Fibroblast of skin of back (primary cell): ENCODE data around the gene PPP1R3E. TPM values are rescaled to one million over a fixed set of nuclear protein-coding genes. Genes with fewer than 3 reads are reported as not detected.
"Not testable (repeated sequence)": the region's sequence is repeated elsewhere in the genome, so short reads cannot be mapped to it uniquely, and the experiment has no call there.

Experiments used
- DNase-seq: peaks from one replicate; pipeline ENCODE4 v3.0.0-alpha.2; 2013
- polyA plus RNA-seq, 2 experiments: library from polyadenylated mRNA; unstranded; fragments of 120-200 nt; gene quantifications; one replicate each; pipeline ENCODE4 v1.2.1, GENCODE V29; 2013; ENCODE audit not compliant: insufficient read length in 2 of 2

Gene PPP1R3E, protein sequence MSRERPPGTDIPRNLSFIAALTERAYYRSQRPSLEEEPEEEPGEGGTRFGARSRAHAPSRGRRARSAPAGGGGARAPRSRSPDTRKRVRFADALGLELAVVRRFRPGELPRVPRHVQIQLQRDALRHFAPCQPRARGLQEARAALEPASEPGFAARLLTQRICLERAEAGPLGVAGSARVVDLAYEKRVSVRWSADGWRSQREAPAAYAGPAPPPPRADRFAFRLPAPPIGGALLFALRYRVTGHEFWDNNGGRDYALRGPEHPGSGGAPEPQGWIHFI
- 3.5 TPM for polyA plus RNA-seq (2013, experiment 1 of 2; ENCODE audit: insufficient read length)
- 3.5 TPM for polyA plus RNA-seq (2013, experiment 2 of 2; ENCODE audit: insufficient read length)

DNA sequence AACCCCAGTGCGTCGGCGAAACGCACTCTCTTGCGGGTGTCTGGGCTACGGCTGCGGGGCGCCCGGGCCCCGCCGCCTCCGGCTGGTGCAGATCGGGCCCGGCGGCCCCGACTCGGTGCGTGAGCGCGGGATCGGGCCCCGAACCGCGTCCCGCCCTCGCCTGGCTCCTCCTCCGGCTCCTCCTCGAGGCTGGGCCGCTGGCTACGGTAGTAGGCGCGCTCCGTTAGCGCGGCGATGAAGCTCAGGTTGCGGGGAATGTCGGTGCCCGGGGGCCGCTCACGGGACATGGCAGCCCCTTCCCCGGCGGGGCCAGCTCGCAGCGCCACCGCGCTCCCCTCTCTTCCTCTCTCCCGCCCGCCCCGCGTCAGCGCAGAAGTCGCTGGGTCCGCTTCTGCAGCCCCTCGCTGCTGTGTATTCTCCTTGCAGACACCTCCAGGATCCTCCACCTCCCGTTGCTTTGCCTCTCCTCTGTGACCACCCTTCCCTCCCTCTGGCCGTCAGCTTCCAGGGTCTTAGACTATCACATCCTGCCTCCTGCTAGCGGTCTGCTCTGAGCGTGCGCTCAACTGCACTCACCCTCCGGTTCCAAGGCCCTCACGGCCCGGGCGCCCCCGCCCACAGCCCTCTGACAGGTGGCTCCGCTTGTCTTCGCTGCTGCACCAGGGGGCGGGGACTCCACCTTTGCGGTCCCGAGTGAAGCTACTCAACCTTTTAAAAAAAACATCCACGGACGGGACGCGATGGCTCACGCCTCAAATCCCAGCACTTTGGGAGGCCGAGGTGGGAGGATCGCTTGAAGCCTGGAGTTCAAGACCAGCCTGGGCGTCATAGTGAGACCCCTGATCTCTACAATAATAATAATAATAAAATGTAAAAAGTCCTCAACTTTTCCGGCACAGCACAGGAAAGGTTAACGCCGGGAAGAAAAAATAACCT is at the start of gene PPP1R3E:
PPP1R3E (minus strand) TSS at position 570 of the 936 bp plus-strand sequence; CDS start at position 287, 283 bp downstream.
- peak; percentile 57 for DNase-seq

DNA sequence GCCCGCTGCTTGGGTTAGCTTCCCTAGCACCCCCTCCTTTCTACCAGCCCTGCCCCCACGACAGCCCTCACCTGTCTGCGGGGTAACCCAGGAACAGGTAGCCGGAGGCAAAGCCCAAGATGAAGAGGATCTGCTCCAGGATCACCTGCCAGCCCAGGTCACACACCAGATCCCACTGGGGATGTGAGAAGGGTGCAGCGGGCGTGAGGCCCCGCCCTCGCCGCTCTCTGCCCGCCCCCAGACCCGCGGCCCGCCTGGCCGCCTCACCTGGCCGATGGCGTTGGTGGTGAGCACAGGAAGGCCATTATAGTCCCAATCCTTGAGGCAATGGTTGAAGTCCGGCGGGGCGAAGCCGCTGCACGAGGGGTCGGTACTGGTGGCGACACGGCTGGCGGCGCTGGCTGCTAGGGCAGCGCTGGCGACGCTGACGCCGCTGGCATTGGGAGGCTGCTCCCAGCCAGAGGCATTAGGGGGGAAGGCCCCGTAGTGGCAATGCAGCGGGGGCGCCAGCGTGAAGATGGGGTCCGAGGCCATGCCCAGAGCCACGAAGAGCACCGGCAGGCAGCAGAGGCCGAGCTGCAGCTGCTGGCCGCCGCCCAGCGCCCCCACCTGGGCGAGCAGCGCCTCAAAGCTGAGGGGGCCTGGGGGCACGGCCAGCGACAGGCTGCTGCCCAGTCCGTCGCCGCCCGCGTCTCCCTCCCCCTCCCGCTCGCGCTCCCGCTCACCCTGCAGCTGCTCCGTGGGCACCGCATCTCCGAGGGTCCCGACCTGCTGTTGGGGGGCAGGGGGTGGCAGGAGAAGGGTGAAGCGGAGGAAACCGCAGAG is 49.2 kb upstream of the PPP1R3E start:
- DNase-seq = no peak

DNA sequence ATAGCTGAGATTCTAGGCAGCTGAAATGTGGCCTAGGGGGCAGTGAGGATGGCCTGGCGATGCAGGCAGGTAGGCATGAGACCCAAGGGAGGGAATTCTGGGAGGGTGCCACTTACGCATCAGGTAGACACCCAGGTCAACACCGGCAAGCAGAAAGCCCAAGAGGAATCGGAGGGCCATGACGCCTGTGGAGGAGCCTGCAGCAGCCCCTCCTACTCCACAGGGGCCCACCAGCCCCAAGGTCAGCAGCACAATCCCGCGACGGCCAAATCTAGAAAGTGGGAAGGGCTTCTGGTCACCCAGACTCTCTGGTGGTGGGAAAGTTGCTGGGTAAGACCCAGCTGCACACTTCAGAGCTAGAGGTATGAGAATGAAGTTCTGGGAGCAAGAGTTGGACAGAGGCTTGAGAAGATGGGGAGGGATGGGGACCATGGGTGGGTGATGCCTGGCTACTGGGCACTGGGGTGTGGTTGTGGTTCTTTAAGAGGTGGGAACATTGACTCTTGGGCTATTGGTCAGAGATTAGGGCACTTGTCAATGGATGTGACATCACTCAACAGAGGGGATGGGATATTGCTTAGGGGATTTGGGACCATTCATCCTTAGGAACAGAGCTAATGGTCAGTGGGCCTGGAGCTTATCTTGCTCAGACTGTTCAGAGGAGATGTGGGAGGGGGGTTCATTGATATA is 46.6 kb upstream of the PPP1R3E start:
- DNase-seq = no peak

DNA sequence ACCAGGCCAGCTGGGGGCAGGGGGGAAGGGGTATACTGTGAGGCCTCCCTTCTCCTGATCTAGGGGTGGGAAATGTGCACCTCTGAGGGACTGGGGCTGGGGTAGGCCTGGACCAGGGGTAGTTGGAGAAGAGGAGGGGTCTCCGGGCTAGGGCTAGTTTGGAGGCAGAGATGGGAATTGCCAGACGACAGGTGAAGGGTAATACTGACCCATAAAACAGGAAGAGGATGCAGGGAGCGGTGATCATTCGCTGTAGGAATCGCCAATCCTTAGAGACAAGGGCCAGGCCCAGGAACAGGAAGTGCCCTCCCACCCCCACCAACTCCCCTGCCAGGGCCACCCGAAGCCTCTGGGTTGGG is 45.6 kb upstream of the PPP1R3E start:
- no peak for DNase-seq

- no peak for DNase-seq
Observed at GRCh38 chr14:23347406-23348296, 45.0 kb upstream of the PPP1R3E start.

DNA sequence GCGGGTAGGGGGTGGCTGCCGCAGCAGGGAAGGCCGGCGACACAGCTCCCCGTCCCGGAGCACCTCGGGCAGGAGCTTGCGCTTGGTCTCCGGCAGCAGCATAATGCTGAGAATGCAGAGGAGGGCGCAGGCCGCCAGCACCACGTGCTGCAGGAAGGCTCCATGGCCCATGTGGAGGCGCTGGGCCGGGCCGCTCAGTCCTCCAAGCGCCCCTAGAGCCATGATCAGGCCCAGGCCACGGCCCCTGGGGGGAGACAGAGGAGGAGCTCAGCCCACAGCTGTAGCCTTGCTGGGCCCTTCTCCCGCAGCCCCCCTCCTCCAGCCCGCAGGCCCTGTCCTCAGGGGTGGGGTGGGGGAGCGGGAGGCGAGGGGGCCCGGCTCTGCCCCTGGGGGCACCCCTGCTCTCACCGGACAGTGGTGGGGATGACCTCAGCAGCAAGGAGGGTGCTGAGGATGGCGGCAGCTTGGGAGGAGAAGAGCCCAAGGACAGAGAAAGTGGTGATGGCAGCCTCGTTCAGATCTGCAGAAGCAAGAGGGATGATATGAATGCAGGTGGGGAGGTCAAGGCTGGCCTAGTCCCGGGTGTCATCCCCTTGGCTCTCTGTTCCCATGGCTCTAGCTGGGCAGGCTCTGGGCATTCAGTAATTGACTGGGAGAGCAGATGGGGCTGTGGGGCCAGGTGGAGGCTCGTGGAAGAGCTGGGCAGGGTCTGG is 44.2 kb upstream of the PPP1R3E start:
- DNase-seq = no peak

DNA sequence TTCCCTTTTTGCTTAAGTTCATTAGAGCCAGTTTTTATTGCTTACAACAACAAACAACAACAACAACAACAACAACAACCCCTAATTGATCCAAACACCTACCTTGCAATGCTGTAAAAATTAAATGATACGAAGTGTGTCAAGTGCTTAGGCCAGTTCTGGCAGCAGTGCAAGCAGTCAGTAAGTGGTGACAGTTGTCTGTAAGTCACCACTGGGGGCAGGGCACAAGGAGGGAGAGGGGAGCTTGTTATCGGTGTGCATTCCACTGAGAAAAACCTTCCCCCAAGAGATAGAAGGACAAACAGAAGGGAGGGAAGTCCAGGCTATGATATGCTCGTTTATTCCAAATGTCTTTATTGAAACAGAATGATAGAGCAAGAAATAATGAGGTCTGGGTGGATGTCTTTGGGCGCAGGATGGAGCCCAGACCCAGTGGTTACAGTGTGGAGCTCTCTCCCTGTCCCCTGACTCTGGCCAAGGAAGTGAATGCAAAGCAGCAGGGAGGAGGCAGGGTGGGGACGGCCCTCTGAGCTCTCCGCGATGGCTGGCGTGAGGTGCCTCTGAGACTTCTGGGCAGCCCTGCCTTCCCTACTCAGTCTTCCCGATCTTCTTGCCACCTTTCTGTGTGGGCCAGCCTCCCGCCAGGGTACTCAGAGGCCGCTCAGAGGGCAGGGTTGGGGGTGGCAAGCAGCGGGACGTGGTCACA is 43.5 kb upstream of the PPP1R3E start:
- DNase-seq = no peak

GRCh38 chr14:23344481-23344880 is 41.8 kb upstream of the PPP1R3E start:
- no peak for DNase-seq

DNA sequence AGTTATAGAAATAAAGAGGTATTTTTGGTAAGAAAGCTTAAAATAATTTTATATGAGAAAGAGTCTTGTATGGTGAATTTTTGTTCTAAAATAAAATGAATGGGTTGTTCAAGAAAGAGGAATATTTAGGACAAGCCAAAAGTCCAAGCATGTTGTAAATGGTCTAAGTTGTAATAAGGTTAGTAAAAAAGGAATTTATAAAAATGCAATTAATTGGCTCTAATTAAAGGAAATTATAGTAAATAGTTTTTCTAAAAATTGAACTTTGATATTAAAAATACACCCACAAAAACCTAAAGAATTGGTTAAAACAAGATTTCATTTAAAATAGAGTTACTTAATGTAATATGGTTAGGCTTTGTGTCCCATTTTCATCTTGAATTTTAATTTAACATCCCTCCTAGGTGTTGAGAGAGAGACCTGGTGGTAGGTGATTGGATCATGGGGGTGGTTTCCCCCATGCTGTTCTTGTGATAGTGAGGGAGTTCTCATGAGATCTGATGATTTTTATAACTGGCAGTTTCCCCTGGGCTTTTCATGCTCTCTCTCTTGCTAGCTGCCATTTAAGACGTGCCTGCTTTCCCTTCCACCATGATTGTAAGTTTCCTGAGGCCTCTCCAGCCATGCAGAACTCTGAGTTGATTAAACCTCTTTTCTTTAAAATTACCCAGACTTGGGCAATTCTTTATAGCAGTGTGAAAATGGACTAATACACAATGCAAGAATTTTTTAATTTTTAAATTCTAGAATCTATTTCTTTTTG is 37.0 kb upstream of the PPP1R3E start:
- no peak for DNase-seq

GRCh38 chr14:23335623-23336022 is 33.0 kb upstream of the PPP1R3E start:
- DNase-seq = no peak

GRCh38 chr14:23327947-23328744 is 25.5 kb upstream of the PPP1R3E start:
- DNase-seq = peak; percentile 68

GRCh38 chr14:23326491-23327332 is 24.1 kb upstream of the PPP1R3E start:
- DNase-seq = no peak

DNA sequence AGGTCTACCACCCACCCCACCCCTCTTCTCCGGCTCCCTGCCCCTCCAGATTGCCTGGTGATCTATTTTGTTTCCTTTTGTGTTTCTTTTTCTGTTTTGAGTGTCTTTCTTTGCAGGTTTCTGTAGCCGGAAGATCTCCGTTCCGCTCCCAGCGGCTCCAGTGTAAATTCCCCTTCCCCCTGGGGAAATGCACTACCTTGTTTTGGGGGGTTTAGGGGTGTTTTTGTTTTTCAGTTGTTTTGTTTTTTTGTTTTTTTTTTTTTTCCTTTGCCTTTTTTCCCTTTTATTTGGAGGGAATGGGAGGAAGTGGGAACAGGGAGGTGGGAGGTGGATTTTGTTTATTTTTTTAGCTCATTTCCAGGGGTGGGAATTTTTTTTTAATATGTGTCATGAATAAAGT is 23.1 kb upstream of the PPP1R3E start:
- not testable (repeated sequence) for DNase-seq

GRCh38 chr14:23324993-23325392 is 22.3 kb upstream of the PPP1R3E start:
- DNase-seq = no peak

- DNase-seq = no peak
Observed at GRCh38 chr14:23324455-23324846, 21.8 kb upstream of the PPP1R3E start.

DNA sequence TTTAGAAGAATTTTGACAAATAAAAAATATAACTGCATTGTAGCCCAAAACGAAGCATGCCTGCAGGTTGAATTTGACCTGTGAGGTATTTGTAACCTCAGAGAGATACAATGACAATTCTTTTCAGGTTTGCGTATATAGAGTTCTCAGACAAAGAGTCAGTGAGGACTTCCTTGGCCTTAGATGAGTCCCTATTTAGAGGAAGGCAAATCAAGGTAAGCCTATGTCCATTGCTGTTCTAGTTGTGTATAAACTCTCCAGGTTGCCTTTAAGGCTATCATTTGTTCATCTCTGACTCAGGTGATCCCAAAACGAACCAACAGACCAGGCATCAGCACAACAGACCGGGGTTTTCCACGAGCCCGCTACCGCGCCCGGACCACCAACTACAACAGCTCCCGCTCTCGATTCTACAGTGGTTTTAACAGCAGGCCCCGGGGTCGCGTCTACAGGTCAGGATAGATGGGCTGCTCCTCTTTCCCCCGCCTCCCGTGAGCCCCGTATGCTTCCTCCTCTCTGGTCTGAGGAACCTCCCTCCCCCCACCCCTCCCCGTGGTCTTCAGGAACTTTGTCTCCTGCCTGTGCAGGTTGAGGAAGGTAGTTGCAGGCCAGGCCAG is 21.3 kb upstream of the PPP1R3E start:
- DNase-seq = no peak
